ENCODE measurements around the gene LEKR1.

Gene LEKR1

DNA sequence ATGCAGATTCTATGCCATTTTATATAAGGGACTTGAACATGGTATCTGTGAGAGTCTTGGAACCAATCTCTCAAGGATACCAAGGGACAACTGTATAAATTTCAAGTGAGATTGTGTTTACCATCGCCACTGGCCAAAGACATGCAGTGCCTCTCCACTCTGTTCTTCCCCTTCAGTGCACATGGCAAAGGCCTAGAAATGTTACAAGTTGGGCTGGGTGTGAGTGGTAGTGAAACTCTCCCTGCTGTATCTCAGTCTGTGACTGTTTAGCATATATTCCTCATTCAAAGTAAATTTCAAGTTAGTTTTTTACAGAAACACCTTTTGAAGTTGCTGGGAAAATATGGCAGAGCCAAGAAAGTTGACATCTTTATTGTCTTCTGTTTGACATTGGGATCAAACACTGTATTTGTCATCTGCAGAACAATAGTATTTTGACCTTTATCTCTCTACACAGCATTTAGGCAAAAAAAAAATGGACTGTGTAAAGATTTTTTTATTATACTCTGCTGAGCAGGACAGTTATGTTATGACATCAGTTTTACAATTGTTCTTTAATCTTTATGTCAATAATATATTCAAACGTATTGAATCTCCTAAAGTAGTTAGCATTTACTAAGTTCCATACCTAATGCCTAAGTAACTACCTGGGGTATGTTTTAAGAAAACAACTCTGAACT is 232.4 kb downstream of the LEKR1 start:
- DNase-seq (ENCODE audit: low read depth), result no peak

DNA sequence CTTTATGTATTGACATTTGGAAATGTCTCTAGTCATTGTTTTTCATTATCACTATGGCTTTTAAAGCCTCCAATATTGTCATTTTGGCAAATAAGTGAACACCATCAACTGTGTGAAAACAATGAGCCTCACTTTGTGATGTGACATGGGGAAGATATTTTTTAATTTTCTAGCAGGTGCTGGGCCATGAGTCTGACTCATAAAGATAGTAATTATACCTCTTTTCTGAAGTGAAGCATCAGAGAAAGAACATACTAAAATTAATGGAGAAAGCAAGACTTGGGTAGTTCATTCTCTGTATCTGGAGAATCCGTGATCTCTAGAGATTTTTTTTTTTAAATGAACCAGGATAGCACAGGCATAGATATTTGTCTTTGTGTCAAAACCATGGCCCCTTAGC is 233.0 kb downstream of the LEKR1 start:
- no peak for DNase-seq (ENCODE audit: low read depth)

DNA sequence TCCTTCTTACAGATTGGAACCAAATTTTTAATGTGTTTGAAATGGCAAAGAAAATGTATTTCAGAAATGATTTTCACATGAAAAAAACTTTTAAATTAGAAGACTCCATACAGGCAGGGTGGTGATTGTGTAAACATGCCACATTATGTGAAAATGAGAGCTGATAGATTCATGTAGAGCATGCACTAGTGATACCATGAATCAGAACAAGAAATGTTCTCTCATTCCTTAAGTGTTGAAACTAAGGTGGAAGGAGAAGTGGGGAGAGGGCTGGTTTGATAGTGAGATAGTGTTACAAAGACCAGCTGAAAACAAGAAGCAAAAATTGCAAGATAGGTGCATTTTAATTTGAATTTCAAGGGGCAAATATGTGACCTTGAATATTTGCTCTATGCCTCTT is 233.5 kb downstream of the LEKR1 start:
- DNase-seq (ENCODE audit: low read depth), result no peak

DNA sequence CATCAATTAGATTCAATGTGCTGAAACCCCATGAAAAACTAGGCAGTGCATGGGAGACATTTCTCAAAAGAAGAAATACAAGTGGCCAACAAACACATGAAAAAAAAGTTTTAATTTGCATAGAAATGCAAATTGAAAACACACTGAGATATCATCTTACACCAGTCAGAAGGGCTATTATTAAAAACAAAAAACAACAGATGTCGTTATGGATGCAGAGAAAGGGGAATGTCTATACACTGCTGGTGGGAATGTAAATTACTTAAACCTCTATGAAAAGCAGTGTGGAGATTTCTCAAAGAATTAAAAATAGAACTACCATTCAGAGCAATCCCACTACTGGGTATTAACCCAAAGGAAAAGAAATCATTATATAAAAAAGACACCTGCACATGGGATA is 235.1 kb downstream of the LEKR1 start:
- no peak for DNase-seq (ENCODE audit: low read depth)

DNA sequence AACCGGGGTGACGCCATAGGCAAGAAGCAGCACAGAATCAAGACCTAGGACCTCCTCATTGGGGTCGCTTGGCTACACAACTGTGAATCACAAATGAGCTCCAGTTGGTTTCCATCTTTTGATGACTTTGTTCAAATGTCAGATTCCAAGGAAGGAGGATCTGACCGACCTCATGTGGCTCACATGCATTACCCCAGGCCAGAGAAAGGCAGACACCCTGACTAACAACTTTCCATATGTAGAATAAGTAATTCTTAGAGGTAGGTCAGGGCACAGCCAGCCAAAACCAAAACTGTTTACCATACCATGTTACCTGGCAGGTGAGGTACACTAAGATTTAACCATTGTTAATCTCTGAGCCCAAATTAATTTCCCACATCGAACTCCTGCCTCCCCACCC is 237.3 kb downstream of the LEKR1 start:
- DNase-seq (ENCODE audit: low read depth), result no peak

DNA sequence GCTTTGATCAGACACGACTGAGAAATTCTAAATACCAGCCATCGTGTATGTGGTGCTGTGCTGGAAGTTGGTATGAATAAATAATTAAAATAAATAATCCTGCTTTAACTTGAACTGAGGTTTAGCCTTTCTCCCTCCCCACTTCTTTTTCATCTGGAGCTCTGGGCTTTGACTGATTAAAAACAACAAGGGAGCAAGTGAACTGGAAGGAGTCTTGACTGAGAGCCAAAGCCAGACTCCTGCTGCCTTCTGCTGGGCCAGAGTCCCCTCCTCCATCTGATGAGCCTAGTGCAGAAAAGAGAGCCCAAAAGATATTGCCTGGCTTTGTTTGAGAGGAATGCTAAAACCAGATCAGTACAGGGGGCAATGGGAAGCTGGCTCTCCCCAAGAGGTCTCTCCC is 237.8 kb downstream of the LEKR1 start:
- DNase-seq (ENCODE audit: low read depth), result no peak

DNA sequence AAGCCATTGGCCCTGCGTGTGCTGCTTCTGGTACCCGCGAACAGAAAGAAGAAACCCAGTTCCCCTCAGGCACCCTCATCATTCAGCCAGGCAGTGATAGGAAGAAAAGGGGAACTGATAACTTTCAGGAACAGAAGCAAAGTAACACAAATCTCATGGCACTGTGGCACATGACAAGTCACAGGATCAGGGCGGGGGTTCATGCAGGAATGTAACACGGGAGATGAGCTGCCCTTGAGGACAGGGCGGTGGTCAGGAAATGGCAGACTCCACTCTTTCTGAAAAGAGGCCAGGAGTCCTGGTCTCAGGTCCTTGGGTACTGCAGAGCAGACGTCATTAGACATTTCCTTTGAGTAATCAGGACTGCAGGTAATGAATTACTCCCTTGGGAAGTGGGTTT is 238.2 kb downstream of the LEKR1 start:
- no peak for DNase-seq (ENCODE audit: low read depth)

DNA sequence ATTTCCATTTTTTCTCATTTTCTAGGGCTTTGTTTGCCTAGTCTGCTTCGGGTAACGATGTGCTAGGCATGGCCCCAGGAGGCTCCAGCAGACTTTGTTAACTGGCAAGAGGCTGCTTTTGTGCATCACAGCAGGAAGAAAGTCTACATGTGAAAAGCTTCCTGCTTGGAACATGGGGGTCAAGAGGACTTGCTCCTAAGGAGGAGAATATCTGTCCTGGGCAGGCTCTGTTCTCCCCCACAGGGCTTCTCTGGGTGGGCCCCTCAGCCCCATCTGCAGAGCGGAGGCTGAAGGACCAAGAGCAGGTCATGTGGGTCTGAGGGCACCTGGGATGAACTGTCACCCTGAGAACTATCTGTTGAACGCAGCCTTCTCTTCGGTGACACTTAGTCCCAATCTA is 239.0 kb downstream of the LEKR1 start:
- no peak for DNase-seq (ENCODE audit: low read depth)

DNA sequence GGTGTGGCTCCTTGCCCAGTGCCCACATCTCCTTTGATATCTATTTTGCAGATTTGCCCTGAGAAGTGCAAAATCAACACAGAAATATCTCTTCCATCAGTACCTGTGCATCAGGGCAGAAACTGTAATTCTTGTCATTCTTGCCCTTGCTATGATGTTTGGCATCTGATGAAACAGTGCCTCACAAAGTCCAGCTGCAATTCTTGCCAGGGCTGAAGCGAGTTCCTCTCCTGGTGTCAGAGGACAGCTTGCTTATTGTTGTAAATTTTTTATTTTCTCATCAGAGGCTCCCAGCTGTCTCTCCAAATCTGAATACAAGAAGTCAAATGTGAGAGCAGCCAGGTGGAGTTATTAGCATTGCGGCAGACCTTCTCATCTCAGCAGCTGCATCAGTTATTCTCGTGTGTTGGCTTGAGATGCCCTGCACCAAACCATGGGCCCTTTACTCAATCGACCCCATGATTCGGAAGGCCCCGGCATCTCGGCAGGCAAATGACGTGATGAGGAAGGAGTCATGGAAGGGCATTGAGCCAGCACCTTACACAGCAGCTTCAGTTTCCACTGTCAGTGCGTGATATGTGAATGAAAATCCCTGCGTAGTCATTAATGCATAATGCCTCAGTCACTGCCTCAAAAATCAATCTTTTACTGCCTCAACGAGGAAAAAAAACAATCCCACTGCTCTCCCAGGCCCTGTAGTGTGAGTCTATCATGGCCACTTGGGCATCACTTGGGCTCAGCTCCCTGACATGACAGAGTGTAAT is 240.4 kb downstream of the LEKR1 start:
- no peak for DNase-seq (ENCODE audit: low read depth)

DNA sequence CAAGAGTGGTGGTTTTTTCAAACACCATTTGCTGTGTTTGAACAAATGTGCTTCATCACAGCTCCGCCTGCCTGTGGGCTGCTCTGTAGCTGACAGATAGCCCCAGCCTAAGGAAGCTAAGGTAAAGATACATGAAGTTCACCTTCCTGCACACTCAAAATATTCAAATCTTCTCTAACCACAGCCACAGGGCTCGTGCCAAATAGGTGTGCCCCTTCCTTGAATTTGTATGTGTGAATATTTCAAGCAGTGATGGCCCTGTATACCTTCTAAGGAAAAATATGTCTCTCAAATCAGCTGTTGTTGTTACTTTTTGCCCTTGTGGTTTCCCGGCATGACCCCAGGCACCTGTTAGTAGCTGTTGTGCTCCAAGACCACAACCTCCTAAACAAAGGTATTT is 241.0 kb downstream of the LEKR1 start:
- DNase-seq (ENCODE audit: low read depth), result no peak

DNA sequence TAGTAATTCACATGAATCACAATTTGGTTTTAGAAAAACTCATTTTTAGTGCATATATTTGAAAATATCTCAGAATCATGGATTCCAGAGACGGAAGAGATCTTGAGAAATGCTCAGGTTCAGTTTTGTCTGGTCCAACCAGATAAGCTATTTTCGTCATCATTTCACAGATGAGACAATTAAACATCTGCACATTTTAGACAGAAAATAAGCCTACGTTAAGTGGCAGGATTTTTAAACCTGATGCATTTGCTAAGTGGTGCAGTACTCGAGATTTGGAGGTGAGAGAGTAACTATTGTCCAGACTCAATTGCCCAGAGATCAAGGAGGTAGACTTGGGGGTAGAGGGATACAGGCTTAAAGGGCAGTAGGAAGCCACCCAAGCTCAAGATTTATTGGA is 243.3 kb downstream of the LEKR1 start:
- DNase-seq (ENCODE audit: low read depth), result no peak

DNA sequence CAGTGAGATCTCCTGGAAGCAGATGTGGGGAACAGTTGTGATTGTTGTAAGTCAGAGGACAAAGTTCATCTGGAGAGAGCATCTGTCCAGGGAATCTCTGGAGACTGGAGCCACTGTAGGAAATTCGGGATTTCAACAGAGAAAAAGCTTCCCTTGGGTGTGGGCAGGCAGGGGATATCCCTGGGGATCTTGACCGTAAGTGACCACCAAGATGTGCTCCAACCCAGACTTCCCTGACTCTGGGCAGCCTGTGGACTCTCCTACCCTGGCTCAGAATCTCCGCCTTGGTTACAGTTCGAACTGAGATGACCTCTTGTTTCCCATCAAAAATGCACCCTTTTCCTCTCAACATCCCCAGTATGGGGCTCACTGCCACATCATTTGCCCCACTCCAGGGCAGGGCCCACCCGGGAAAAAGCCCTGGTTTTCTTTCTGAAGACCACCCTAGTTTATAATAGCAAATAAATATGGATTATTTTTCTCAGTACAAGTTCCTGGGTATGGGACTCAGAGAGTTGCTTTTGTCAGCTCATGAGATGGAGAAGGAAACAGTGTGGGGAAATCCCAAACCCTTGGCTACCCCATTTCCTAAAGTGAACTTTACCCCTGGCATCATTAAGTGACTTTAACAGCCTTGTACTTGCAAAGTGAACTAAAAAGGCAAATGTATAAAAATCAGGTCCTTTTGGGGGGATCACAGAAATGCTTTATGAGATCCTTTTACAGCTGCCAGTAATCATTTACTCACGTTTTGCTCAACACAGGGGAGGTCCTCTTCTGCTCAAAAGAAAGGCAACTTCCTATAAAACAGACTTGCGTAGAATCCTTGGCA is 243.9 kb downstream of the LEKR1 start:
- DNase-seq (ENCODE audit: low read depth), result no peak

DNA sequence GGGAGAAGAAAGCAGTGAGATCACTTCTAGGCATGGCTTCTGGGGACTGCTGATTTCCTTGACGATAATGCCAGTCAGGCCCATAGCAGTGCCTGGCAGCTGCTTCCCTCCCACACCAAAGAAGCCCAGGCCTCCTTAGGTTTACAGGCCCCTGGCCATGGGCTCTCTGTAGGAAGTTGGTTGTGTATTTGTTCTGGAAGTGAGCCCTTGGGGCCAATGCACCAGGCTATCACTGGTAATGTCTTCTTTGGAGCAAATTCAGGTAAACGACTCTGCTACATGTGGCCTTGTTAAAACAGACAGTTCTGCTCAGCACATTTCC is 244.5 kb downstream of the LEKR1 start:
- no peak for DNase-seq (ENCODE audit: low read depth)

DNA sequence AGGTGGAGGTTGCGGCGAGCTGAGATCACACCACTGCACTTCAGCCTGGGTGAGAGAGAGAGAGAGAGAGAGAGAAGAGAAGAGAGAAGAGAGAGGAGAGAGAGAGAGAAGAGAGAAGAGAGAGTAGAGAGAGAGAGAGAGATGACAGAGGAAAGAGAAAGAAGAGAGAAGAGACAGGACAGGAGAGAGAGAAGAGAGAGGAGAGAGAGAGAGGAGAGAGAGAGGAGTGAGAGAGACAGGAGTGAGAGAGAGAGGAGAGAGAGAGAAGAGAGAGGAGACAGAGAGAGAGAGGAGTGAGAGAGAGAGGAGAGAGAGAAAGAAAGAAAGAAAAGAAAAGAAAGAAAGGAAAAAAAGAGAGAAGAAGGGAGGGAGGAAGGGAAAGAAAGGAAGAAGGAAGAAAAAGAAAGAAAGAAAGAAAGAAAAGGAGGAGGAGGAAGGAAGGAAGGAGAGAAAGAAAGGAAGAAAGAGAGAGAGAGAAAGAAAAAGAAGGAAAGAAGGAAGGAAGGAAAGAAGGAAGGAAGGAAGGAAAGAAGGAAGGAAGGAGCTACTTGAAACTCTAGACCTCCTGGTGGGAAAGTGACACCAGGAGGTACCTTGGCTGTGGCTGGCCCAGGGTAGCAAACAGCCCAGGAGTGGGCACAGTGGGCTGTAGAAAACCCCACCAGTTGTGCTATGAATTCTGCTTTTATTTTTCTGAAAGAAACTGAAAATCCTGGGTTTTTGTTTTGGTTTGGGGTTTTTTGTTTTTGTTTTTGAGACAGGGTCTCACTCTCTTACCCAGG is 245.8 kb downstream of the LEKR1 start:
- no peak for DNase-seq (ENCODE audit: low read depth)

DNA sequence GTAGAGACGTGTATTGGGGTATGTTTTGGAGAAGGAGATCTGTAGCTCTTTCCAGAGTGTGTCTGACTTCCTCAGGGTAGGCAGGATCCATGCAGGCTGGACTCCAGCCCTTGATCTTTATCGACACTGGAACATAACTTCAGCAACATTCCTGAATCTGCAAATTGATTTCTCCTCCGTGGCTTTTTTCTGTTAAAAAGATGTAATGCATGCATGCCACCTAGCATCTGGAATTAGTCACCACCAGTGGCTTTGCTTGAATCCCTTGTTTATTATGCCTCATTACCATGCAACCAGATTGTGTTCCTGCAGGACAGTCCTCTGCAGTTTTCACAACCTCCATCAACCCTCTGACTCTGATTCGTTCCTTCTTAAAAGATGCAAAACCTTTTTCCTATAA is 247.7 kb downstream of the LEKR1 start:
- no peak for DNase-seq (ENCODE audit: low read depth)

DNA sequence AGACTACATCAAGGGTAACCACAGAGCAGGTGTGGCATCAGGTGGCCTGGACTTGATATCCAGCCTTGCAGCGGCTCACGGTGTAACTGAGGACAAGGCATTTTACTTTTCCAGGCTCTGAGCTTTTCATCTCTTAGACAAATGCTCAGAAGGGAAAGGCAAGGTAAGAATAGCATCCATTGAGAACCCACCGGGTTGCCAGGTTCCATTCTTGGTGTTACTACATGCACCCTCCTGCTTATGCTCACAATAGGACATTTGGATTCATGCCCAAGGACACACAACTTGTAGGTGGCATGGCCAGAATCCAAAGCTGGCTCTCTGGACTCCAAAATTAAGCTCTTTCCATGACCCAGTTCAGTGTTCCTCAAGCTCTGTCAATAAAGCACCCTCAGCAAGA is 248.3 kb downstream of the LEKR1 start:
- DNase-seq (ENCODE audit: low read depth), result no peak

DNA sequence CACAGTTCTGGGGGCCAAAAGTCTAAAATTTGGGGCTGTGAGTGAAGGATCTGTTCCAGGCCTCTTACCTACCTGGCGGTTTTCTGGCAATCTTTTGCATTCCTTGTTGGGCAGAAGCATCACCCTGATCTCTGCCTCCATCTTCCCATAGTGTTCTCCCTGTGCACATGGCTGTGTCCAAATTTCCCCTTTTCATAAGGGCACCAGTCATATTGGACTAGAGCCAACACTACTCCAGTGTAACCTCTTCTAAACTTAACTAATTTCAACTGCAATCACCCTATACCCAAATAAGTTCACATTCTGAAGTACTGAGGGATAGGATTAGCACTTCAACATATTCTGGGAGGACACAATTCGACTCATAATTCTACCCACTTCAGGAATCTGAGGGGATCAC is 248.8 kb downstream of the LEKR1 start:
- DNase-seq (ENCODE audit: low read depth), result no peak

DNA sequence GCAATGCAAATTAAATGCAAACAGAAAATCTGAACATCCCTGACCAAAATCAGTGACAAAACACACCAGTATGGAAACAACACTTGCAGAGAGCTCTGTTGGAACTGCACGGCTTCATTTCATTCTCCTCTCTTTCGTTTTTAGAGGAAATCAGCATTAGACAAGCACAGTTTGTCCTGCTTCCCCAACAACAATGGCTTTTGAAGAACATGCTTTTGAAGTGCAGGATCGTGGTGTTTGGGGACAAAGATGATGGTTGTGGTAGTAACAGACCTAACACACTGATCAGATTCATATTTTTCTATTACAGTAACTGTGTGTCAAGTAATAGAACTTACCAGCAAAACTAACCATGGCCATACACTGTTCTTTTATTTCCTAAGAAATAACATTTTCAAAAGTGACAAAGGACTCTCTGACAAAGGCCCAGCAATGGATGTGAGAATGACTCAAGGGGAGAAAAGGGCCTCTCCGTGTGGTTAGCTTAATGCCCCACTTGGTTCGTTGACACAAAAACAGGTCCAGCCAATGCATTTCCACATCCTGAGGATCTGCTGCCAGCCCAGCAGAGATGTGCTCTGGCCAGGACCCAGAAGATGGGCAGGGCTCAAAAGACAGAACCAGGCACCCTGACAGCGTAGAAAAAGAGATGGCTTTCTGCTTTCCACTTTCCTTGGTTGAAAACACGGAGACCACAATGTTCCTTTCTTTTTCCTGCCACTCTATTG is 249.7 kb downstream of the LEKR1 start:
- DNase-seq (ENCODE audit: low read depth), result no peak

DNA sequence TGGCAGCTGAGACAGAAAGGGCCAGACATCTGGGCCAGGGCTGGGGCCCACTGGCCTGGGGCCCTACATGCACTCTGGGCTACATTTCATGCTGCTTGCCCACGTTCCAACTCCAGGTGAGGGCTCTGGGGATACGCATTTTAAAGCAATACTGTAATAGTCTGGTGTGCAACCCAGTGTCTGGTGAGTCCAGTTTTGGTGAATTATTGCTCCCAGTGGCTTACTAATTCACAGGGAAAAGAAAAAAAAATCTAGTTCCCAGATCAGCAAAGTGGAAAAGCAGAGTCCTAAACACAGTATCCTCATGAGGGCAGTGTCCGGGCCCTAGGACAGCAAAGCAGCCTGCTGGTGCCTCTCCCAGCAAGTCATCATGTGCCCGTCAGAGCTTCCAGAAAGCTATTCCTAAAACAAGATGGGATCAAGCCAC is 251.4 kb downstream of the LEKR1 start:
- DNase-seq (ENCODE audit: low read depth), result no peak

DNA sequence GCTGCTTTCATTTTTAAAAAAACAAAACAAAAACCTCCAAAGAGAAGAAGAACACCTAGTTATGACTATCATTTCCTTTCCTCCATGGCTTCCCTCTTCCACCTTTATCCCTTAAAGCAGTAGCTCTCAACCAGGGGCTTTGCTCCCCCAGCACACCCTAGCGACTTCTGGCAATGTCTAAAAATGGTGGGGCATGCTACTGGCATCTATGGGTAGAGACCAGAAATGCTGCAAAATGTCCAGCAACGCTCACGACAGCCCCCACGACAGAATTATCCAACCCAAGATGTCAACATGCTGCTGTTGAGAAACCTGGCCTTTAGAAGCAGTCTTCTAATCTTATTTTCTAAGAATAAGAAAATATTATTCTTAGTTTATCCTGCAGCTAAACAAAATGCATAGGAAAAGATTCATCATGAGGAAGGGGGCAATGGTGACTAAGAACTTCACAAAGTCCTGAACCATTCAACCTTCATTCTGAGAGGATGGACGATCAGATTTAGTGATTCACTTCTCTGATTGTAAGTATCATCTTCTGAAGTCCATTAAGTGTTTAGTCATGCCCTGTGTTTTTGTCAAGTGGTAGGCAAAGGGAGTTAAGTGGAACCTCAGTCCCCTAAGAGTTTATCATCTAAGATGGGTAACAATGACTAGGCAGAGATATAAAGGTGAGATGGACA is 252.1 kb downstream of the LEKR1 start:
- DNase-seq (ENCODE audit: low read depth), result no peak

DNA sequence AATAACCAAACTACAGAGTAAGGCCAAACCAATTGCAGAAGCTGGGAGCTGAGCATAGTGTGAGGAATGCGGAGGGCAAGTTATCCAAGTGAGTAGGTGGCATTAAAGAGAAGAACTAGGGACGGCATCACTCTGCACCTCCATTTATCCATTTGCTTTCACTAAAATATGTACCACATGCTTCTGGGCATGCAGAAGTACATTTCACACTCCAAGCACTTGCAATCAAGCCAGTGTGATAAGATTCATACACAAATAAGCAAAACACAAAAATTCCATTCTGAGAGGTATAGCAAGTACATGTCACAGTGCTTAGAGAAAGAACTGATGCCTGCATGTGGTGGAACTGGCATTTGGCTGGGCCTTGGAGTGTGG is 252.6 kb downstream of the LEKR1 start:
- no peak for DNase-seq (ENCODE audit: low read depth)

Data from T-helper 22 cell (primary cell).